Posterior vena cava (tissue), 2 donors: Measurements from ENCODE around the gene NAALADL2. TPM values are rescaled to one million over a fixed set of nuclear protein-coding genes. Genes with fewer than 3 reads are reported as not detected.
A peak's percentile ranks its signal among the peaks of the same experiment; 100 is the strongest.

ENCODE experiments used
- DNase-seq: peaks from one replicate; pipeline ENCODE4 v3.0.0-alpha.2; 2020; ENCODE audit warnings: low spot score
- intact Hi-C, 2 donors: fragments of 100-400 bp; cut with DNase I; formaldehyde crosslinking; loops; one replicate each; pipeline versions ENCODE4 v1.14.1 to v1.14.2; 2022 to 2023
- total RNA-seq, 2 donors: library from RNA; stranded (reverse); fragmentation: NEBNext Ultra II Directional; extraction: Animal tissue kit (Norgen Biotek cat#: 25700); gene quantifications; one replicate each; pipeline ENCODE4 v1.2.1, GENCODE V29; 2021
- donor health status: DM: yes; HTN: yes; CAD: no.
- donor health status: DM: yes; HTN: yes; CAD: no.

NAALADL2 gene
- total RNA-seq, 2 donors from 2014 or later = 12.3 to 18.2 TPM

DNA sequence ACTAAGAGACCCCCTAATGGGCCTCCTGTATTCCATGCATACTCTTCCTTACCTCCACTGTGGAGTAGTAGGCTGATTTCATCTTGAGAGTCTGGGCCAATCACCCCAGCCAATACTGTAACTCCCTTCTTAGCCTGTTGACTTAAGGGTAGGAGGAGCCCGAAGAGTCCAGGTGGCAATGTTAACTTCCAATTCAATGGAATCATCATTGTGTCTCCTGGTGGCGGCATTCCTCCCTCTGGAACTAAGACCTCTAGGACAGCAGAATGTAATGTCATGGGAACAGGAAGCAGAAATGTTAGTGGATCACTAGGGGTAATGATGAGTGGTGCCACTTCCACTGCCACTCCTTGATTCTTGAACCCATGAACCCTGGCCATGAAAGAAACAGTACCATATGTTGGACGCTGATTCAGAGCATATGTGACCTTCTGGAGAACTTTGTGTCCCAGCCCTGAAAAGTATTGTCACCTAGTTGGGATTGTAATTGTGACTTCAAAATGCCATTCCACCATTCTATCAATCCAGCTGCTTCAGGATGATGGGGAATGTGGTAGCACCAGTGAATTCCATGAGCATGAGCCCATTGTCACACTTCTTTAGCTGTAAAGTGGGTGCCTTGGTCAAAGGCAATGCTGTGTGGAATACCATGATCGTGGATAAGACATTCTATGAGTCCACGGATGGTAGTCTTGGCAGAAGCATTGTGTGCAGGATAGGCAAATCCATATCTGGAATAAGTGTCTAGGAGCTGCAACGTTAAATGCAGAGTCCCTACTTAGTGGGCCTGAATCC, 24.9 kb downstream of the NAALADL2 start:
- DNase-seq = no peak
- intact Hi-C loops = no loop called here

DNA sequence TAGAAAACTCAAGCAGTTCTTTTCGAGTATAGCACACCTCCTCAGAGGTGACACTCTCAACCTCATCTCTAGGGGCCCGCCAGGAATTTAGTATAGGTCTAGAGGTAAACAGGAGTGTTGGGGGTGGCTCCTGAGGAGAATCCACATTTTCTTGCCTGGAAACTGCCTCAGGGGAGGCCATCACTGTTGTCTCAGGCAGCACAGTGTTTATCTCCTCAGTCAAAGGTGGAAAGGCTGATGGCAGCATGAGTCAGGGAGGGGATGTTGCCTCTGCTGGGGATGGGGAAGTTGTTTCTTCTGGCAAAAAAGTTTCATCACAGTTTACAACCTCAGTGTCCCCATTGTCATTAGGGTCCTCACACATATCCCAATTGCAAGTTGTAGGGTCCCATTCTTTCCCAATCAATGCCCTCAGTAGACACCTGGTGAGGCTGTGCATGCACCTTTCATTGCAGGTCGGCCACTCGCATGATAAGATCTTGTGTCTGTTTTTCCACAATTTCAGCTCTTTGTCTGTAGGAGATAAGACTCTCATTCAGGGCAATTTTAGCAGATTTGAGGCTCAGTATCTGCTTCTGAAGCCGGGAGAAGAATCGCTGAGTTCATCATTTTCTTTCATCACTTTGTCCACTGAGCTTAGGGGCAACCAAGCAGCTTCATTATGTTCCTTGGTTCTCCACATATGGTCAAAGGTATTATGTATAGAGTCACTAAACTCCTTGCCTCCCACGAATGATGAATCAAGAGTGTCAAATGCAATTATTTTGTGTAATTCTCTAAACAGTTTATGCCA, 25.8 kb downstream of the NAALADL2 start:
- DNase-seq = no peak
- intact Hi-C loops = no loop called here

DNA sequence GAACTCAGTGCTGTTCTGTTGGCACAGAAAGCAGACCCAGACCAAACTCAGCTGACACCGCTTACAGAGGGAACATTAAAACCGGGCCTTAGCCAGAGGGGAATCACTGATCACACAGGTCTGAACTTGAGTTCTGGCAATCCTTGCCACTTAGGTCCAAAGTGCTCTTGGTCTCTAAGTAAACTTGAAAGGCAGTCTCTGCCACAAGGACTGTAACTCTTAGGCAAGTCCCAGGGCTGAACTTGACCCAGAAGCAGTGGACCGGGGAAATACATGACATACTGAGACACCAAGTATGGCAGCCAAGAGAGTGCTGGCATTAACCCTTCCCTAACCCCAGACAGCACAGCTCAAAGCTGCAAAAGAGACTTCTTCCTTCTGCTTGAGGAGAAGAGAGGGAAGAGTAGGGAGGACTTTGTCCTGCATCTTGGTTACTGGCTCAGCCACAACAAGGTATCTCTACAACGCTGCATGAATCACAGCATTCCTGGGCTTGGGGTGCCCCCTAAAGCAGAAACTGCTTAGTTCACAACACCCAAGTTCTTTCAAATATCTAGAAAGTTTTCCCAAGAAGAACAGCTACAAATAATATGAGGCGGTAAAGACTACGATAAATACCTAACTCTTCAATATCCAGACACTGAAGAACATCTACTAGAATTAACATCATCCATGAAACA, 32.5 kb downstream of the NAALADL2 start:
- DNase-seq = no peak
- intact Hi-C loops = no loop called here

DNA sequence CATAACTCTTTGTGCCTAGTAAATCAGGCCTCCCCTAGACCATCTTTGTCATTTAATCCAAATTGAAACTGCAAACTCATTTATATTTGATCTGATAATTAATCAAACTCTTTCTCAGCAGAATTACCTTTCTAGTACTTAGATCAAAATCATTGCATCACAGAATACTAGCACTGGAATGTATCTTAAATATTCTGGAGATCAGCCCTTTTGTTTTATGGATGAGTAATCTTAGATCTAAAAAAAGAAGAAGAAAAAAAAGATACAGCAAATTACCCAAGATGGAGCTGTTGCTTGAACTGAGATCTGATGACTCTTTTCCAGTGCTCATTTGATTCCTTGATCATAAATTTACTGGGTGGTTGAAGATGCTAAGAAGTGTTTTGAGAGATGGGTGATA, 47.9 kb downstream of the NAALADL2 start:
- intact Hi-C loops = no loop called here
- DNase-seq = no peak

DNA sequence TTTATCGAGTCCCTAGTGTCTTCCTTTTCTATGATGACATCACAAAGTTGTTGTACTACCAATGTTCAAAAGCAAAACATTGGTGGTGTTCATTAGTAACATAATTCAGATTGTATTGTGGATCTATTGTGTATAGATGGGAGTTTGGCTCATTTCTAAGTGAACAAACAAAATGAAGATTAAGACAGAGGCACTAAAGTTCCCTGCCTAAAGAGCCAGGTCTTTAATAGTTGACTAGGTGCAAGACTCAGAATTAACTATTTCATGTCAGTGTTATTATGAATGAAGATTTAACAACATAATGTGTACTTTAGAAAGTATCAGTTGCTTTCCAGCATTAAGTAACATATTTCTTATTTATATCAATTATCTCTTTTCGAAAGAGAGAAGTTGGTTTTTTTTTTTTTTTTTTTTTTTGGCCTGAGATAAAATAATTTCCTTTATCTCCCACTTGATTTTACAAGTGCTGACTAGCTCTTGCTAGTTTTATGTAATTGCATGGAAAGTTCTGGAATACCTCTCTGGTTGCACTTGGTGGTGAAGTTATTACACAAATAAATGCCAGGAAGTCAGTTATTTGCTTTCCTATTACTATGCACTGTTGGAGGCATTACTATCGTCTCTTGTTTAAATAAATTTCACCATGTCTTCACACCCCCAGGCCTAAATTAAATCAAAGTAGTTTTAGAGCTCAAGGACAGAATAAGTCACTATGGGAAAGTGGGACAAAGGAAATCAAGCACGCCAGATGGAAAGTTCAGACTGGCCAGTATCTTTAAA, 48.7 kb downstream of the NAALADL2 start:
- DNase-seq = no peak
- intact Hi-C loops = no loop called here

DNA sequence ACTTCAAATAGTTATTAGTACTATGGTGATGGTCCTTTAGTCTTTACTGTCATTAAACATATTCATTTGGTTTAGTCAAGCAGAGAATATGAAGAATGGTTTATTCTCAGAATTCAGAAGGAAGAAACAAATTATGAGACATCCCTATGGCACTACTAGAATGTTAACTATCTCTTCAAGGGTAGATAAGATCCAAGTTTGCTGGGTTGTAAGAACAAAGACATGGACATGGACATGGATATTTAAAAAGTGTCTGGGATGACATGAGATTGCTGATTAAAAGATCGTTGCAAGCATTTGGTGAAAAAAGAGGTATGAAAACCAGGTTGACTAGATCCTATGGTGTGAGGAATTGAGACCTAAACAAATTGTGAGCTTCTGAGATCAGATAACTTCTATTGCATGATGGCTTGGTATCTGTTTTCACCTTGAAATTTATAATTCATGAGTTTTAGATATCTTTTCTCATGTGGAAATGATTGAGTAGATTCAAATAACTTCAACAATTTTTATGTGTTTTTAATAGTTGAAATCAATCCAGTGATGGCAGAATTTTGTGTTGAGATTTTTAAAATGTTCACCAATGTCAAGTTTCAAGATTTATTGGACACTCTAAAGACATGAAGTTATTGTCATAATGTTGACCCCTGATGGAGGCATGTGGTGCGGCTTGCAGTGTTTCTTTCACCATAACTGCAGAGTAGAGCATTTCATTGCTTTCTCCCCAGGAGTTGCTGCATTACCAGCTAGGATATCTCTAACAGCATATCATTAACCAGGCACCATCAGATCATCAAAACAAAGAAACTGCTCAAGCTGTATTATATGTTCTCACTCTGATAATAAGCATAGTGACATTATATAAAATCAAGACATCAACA, 72.6 kb downstream of the NAALADL2 start:
- intact Hi-C loops = no loop called here
- no peak for DNase-seq

DNA sequence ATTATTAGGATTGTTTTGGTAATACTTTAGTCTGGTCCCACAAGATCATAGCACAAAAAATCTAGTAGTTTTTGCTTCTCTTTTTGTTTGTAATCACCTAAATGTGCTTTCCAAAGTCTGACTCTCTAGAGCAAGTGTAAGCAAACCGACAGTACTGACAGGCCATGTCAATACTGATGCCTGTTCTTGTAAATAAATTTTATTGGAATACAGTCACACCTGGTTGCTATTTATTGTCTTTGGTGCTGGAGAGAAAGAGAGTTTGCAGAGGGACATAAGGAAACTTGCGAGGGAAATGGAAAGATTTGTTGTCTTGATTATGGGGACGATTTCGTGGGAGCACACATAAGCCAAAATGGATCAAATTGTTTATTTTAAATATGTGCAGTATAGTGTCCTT, 77.5 kb downstream of the NAALADL2 start:
- DNase-seq = no peak
- intact Hi-C loops = no loop called here

DNA sequence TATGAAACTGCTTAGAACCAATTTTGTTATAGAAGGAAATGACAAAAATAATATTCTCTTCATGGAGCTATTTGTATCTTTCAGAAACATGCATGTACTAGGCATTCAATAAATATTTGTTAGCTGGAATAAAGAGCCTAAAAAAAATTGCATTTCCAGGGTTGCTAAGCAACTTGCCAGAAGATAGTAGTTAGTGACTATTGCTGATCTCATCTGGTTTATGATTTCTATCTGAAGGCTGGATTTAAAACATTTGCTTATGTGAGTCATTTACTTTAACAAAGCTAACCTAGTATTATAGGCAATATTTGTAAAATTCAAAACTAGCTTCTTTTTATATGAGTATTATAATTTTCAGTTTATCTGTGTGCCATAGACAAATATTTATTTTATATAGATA, 78.3 kb downstream of the NAALADL2 start:
- intact Hi-C loops = no loop called here
- no peak for DNase-seq

DNA sequence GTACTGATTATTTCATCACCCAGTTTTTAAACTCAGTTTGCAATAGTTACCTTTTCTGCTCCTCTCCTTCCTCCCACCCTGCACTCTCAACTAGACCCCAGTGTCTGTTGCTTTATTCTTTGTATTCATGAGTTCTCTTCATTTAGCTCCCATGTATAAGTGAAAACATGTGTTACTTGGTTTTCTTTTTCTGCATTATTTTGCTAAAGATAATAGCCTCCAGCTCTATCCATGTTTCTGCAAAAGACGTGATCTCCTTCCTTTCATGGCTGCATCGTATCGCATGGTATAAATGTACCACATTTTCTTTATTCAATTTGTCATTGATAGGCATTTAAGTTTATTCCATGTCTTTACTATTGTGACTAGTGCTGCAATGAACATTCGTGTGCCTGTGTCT, 79.0 kb downstream of the NAALADL2 start:
- intact Hi-C loops = no loop called here
- no peak for DNase-seq

DNA sequence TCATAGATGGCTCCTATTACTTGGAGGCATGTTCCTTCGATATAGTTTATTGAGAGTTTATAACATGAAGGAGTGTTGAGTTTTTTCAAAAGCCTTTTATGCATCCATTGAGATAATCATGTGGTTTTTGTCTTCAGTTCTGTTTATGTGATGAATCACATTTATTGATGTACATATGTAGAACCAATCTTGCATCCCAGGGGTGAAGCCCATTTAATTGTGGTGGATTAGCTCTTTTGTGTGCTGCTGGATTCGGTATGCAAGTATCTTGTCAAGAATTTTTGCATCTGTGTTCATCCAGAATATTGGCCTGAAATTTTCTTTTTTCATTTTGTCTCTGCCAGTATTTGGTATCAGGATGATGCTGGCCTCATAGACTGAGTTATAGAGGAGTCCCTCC, 81.0 kb downstream of the NAALADL2 start:
- intact Hi-C loops = no loop called here
- DNase-seq = no peak

DNA sequence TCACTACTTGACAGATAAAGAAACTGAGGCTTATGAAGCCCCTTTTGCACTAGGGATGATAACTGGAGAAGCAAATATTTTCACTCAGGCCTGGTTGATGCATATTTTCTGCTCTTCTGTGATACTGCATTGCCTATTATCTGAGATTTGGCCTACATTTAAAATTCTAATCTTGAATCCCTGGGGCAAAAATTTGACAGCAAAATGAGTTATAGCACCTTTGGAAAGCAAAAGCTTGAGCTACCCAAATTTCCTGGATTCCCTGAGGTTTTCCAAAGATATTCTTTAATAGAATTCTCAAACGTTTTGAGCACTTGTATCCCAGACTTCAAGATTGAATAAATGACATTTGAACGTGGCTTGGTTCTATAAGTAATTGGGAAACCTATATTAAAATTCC, 86.1 kb downstream of the NAALADL2 start:
- no peak for DNase-seq
- intact Hi-C loops = no loop called here

DNA sequence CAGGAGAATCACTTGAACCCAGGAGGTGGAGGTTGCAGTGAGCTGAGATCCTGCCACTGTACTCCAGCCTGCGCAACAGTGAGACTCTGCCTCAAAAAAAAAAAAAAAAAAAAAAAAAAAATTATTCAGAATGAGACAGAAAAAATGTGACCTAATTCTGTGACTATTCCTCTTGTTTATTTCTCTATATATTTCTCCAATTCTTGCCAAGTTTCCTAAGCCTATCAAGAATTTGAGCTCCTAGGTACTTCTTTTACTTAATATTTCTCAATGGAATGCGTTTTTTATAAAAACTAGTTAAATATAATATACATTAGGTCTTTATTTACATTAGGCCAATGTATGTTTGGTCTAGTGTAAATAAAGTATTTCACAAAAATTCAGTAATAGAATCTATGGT, 86.8 kb downstream of the NAALADL2 start:
- DNase-seq = no peak
- intact Hi-C loops = no loop called here

DNA sequence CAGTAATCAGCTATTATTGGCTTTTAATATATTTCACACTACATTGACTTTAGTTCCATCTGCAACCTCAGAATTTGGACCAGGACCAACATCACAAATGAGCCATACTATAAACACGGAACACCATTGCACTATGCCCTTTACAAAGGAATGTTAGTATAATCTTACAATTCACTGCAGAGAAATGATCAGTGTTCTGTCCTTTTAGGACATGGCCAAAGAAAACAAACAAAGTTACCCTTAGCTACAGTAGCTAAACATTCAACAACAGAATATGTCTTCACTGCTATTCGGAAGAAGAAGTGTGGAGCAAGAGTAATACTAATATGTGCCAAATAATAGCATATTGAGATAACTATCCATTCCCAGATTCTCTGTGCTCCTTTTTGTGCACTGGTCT, 90.4 kb downstream of the NAALADL2 start:
- no peak for DNase-seq
- intact Hi-C loops = no loop called here

DNA sequence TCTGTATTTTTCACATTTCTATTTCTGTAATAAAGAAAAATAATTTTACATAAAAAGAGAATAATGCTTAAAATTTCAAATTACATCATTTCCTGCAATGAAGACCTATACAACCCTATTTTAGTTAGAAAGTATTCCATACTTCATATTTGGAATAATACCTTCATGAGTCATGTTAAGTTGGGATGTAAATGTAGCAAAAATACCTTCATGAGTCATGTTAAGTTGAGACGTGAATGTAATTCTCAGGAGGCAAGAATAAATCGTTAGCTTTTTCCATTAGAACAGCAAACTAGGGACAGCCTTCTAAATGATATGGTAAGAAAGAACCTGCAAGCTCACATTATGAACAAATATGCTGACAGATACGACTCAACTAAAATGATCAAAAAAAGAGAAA, 91.9 kb downstream of the NAALADL2 start:
- no peak for DNase-seq
- intact Hi-C loops = no loop called here

DNA sequence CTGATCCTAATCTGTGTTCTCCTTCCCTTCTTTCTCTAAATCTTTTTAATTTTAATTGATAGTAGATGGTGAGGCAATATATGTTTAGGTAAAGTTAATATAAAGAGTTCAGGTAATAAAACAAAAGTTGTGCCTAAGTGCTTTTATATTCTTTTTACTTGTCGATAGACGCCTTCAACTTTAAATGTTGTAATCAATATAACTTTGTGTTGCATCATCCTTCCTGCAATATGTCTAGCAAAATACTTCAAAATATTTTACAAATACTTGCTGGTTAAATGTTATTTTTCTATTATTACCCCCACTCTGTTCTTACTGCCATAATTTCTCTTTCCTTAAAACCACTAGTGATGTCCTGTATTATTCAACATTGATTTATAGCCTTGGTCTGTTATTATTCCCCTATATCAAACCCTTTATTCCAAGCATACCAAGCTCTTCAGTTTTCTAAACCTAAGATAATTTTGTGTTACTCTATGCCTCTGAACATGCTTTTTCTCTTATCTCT, 92.4 kb downstream of the NAALADL2 start:
- DNase-seq = no peak
- intact Hi-C loops = no loop called here

DNA sequence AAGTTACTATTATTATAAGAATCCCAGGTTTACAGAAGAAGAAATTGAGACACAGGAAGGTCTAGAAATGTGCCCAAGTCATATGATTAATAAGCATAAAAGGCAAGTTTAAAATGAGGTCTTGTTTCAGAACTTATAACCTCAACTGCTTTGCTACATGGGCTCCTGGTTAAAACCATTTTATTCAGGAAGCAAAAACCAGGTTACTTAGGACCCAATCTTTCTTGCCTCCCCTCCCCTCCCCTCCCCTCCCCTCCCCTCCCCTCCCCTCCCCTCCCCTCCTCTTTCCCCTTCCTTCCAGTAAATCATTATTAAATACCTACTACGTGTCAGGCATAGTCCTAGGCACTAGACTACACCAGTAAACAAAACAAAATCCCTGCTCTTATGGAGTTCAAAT, 93.9 kb downstream of the NAALADL2 start:
- intact Hi-C loops = no loop called here
- DNase-seq = no peak

DNA sequence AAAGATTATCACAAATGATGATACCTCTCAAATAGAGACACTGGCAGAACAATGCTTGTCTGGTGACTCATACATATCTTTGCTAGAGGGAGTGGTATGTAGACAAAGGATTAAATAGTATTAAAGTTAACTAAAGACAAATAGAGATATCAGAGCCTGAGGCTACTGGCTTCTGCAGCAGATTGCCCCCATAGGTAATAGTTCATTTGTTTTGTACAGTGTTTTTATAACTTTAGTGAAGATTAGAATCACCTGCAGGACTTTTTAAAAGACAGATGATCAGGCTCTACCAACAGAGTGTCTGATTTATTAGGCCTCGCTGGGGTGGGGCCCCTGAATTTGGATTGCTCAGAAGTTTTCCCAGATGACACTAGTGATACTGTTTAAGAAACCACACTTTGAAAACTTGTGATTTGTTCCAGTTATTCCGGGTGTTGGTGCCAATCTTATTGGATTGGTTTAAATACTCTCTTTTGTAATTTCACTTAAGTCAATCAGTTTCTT, 96.4 kb downstream of the NAALADL2 start:
- intact Hi-C loops = no loop called here
- peak; percentile 72 for DNase-seq

DNA sequence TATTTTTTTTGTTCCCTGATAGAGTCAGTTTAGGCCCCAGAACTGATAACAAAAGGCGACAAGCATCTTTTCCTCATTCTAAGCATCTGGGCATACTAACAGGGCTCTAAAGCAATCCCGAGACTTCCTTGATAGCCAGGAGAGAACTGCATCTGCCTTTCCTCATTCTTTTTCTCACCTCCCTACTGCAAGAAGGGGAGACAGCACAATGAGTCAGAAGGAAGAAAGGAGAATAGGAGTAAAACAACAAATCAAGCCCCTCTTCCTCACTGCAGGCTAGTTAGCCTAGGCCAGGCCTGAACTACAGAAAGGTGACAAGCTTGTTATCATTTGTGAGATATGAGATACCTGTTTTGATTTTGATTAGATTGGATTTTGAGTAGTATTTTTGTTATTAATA, 97.9 kb downstream of the NAALADL2 start:
- intact Hi-C loops = no loop called here
- no peak for DNase-seq
